MCF 10A (cell line): ENCODE measurements around the gene CAMK2A. TPM values are rescaled to one million over a fixed set of nuclear protein-coding genes. Genes with fewer than 3 reads are reported as not detected.

Experiments
- BruUV-seq: library from RNA; stranded (reverse); fragments of 400-500 nt; replicated peaks from 2 replicates; lab custom pipeline; 2021; lab: Mats Ljungman, UMichigan
- CTCF ChIA-PET: fragments of 300-600 bp; sonication (Branson Sonifier 250); formaldehyde crosslinking; extraction: SDS; loops from one replicate; lab custom pipeline; 2021; ENCODE audit warnings: antibody characterized with exemption, inconsistent platforms; lab: Yijun Ruan, JAX
- POLR2A ChIA-PET: fragments of 300-600, 350-650 bp; sonication (Branson Sonifier 250); formaldehyde crosslinking; extraction: SDS; loops from one replicate; lab custom pipeline; 2020; ENCODE audit warnings: antibody characterized with exemption, inconsistent platforms; lab: Yijun Ruan, JAX
- DNase-seq: peaks from one replicate; pipeline ENCODE4 v3.0.0-alpha.2; 2018; ENCODE audit not compliant: unreplicated experiment
- H3K27ac Mint-ChIP-seq: one replicate; pipeline ENCODE4 v1.8.0; 2022; ENCODE audit warnings: mild to moderate bottlenecking, low read depth, mixed read lengths; ENCODE audit not compliant: unreplicated experiment
- H3K27me3 Mint-ChIP-seq: one replicate; pipeline ENCODE4 v1.8.0; 2022; ENCODE audit warnings: mixed read lengths; ENCODE audit not compliant: insufficient read depth, unreplicated experiment
- H3K36me3 Mint-ChIP-seq: one replicate; pipeline ENCODE4 v1.8.0; 2022; ENCODE audit warnings: mild to moderate bottlenecking, moderate library complexity, mixed read lengths; ENCODE audit not compliant: insufficient read depth, unreplicated experiment
- H3K4me1 Mint-ChIP-seq: one replicate; pipeline ENCODE4 v1.8.0; 2022; ENCODE audit warnings: mixed read lengths; ENCODE audit not compliant: insufficient read depth, unreplicated experiment
- H3K4me3 Mint-ChIP-seq: one replicate; pipeline ENCODE4 v1.8.0; 2022; ENCODE audit warnings: mild to moderate bottlenecking, moderate library complexity, mixed read lengths; ENCODE audit not compliant: unreplicated experiment
- H3K9me3 Mint-ChIP-seq: one replicate; pipeline ENCODE4 v1.8.0; 2022; ENCODE audit warnings: mixed read lengths; ENCODE audit not compliant: unreplicated experiment
- intact Hi-C: fragments of 100-400 bp; cut with micrococcal nuclease; formaldehyde crosslinking; loops from 2 replicates; pipeline ENCODE4 v1.14.1; 2022
- total RNA-seq: library from RNA; stranded (reverse); gene quantifications from 2 replicates; pipeline ENCODE4 v1.2.3, GENCODE V29; 2022
- TF ChIP-seq, protein P1 (sequence below): fragments of 200-600 bp; IDR thresholded peaks from one replicate; pipeline ENCODE4 v1.8.0; 2022; ENCODE audit warnings: antibody characterized with exemption, mild to moderate bottlenecking; ENCODE audit not compliant: unreplicated experiment

Gene CAMK2A
- total RNA-seq, 1 experiment from 2014 or later: not detected

DNA sequence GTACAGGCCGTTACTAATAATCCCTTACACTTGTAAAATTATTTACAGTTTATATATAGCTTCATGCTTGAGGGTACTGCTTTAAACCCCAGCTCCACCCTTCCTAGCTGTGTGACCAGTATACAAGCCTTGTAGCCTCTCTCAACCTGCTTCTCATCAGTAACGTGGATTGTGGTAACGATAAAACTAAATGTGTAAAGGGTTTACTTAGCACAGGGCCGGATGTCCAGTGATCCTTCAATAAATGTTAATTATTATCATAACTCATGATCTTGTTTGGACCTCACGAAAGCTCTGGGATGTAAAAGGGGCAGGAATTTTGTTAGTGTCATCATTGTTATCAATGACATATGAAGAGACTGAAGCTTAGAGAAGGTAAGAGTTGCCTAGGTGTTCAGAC lies 20.7 kb upstream of the CAMK2A start:
- intact Hi-C loops: no loop called here
- no peak for DNase-seq
- BruUV-seq: no TSS peak
- H3K9me3 Mint-ChIP-seq: no peaks in the 10 kb centered on the region
- ChIA-PET CTCF (interaction anchor here (0.7 to 1.8 kb wide), 4 partner anchors 11 to 46 kb away, joined by 3 to 10 read pairs (median 5); no protein-coding TSS in a partner anchor), POLR2A (interaction anchor here (1.1 kb wide), 1 partner anchor 9 kb away, joined by 3 read pairs; no protein-coding TSS in a partner anchor)
- H3K27me3 Mint-ChIP-seq: no peaks in the 10 kb centered on the region
- H3K4me3 Mint-ChIP-seq: no peak overlapping the region
- H3K4me1 Mint-ChIP-seq: peaks cover 6% of the 10 kb centered on the region
- TF ChIP-seq, protein P1, sequence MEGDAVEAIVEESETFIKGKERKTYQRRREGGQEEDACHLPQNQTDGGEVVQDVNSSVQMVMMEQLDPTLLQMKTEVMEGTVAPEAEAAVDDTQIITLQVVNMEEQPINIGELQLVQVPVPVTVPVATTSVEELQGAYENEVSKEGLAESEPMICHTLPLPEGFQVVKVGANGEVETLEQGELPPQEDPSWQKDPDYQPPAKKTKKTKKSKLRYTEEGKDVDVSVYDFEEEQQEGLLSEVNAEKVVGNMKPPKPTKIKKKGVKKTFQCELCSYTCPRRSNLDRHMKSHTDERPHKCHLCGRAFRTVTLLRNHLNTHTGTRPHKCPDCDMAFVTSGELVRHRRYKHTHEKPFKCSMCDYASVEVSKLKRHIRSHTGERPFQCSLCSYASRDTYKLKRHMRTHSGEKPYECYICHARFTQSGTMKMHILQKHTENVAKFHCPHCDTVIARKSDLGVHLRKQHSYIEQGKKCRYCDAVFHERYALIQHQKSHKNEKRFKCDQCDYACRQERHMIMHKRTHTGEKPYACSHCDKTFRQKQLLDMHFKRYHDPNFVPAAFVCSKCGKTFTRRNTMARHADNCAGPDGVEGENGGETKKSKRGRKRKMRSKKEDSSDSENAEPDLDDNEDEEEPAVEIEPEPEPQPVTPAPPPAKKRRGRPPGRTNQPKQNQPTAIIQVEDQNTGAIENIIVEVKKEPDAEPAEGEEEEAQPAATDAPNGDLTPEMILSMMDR: no peak
- no peaks in the 10 kb centered on the region for H3K36me3 Mint-ChIP-seq
- no peak overlapping the region for H3K27ac Mint-ChIP-seq

DNA sequence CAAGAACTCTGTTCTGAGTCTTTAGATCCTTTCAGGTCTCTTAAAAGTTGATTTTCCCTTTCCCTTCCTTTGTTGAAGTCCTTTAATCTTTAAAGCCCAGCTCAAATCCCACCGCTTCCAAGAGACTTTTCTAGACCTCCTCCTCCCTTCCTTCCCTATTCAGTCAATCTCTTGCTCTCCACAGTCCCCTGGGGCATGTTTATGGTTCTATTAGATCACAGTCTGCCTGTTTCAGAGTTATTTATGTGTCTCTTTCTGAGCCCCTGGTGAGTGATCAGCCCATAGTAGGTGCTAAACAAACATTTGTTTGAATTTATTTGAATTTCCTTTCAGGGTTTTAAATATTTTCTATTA lies 20.3 kb upstream of the CAMK2A start:
- CTCF ChIA-PET: interaction anchor here (1.4 to 1.8 kb wide), 2 partner anchors 40 to 457 kb away, joined by 3 to 10 read pairs; no protein-coding TSS in a partner anchor
- intact Hi-C loops: no loop called here
- POLR2A ChIA-PET: interaction anchor here (1.6 kb wide), 1 partner anchor 11 kb away, joined by 12 read pairs; no protein-coding TSS in a partner anchor
- no peaks in the 10 kb centered on the region for H3K27me3 Mint-ChIP-seq
- no peaks in the 10 kb centered on the region for H3K36me3 Mint-ChIP-seq
- no peak overlapping the region for H3K4me3 Mint-ChIP-seq
- no peak overlapping the region for H3K27ac Mint-ChIP-seq
- TF ChIP-seq, protein P1: no peak
- no TSS peak for BruUV-seq
- no peak for DNase-seq
- no peaks in the 10 kb centered on the region for H3K9me3 Mint-ChIP-seq
- peaks cover 7% of the 10 kb centered on the region for H3K4me1 Mint-ChIP-seq

DNA sequence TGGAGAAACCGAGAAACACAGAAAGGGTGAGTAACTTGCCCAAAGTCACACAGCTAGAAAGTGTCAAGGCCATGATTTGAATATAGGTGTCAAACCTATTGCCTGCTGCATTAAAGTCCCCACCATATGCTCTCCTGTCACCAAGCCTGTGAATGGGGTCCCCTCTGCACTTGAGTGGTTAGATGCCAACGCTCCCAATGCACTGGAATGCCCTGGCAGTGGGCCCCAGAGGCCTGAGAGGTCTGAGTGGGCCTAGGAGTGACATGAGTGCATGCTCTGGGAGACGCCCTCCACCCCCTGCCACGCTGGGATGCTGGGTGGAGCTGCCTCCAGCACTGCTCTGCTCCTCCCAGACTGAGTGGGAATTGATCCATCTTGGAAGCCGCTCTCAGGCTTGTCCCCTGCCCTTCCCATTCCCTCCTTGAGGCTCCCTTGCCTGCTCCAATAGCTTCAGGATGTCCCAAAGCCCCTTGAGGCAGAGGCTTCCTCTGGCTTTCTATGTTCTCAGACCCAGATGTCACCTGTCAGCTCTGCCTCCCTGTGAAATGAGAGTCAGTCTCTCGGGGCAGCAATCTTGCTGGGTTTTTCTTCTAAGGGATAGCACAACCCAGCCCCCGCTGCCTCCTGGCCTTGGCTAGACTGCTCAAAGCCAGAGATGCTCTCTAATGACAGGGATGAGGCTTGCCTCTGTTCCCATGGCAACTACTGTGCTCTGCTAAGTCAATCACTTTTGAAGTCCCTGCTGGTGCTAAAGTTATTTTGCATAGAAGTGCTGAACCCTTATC lies 19.7 kb upstream of the CAMK2A start:
- intact Hi-C loops: no loop called here
- H3K9me3 Mint-ChIP-seq: no peaks in the 10 kb centered on the region
- TF ChIP-seq, protein P1: no peak
- CTCF ChIA-PET: interaction anchor here (1.4 to 1.8 kb wide), 2 partner anchors 41 to 457 kb away, joined by 3 to 10 read pairs; no protein-coding TSS in a partner anchor
- H3K27ac Mint-ChIP-seq: no peak overlapping the region
- no peaks in the 10 kb centered on the region for H3K36me3 Mint-ChIP-seq
- no peaks in the 10 kb centered on the region for H3K27me3 Mint-ChIP-seq
- no TSS peak for BruUV-seq
- peaks cover 7% of the 10 kb centered on the region for H3K4me1 Mint-ChIP-seq
- DNase-seq: no peak
- no peak overlapping the region for H3K4me3 Mint-ChIP-seq
- POLR2A ChIA-PET: interaction anchor here (1.6 to 1.8 kb wide), 3 partner anchors 8 to 11 kb away, joined by 8 to 12 read pairs (median 9); no protein-coding TSS in a partner anchor

DNA sequence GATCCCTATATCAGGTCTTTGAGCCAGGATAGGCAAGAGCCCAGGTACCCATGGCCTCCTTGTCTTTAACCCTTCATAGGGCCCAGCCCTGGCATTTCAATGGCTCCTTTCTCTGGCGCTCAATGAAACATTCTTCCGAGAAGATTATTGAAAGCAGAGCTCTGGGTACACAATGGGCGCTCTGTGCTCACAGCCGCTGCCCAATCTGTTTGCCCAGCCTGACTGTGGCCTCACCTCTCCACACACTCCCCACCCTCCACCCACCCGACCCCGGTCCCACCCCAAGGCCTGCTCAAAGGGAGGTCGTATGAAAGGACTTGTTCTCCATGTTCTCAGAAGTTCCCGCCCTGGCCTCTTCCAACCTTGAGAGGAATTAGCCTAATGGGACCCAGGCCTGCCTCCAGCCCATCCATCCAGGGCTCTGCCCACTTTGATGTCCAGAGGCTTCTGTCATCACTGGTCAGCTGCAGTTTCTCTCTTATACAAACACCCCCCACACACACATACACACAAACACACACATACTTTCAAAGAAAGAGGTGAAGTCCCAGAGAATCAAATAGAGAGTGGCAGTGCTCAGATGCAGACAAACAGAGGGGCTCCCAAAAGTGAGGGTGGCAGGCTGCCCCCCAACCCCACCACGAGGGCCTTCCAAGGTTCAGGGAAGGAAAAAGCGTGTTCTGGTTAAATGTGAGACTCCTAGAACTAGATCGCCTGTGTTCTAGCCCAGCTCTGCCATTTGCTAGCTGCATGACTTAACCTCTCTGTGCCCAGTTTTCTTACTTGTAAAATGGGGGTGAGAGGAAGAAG lies 18.2 kb upstream of the CAMK2A start:
- no peaks in the 10 kb centered on the region for H3K9me3 Mint-ChIP-seq
- peaks cover 7% of the 10 kb centered on the region for H3K4me1 Mint-ChIP-seq
- intact Hi-C loops: no loop called here
- H3K36me3 Mint-ChIP-seq: no peaks in the 10 kb centered on the region
- ChIA-PET CTCF (interaction anchor here (0.6 to 0.8 kb wide), 3 partner anchors 33 to 545 kb away, joined by 3 to 5 read pairs (median 3); no protein-coding TSS in a partner anchor), POLR2A (interaction anchor here (1.7 to 1.8 kb wide), 2 partner anchors 9 to 12 kb away, joined by 8 to 9 read pairs; no protein-coding TSS in a partner anchor)
- H3K27me3 Mint-ChIP-seq: no peaks in the 10 kb centered on the region
- BruUV-seq: no TSS peak
- DNase-seq: no peak
- TF ChIP-seq, protein P1: no peak
- no peak overlapping the region for H3K27ac Mint-ChIP-seq
- H3K4me3 Mint-ChIP-seq: no peak overlapping the region
